HEK293T (cell line): ENCODE measurements around the gene PHF23.
"Not testable (repeated sequence)": the region's sequence is repeated elsewhere in the genome, so short reads cannot be mapped to it uniquely, and the experiment has no call there.

Source experiments
- CTCF ChIA-PET: fragments of 350-600 bp; formaldehyde crosslinking; extraction: SDS; loops from one replicate; lab custom pipeline; 2021; ENCODE audit warnings: antibody characterized with exemption, inconsistent platforms; lab: Yijun Ruan, JAX
- POLR2A ChIA-PET: fragments of 350-600 bp; formaldehyde crosslinking; extraction: SDS; loops from one replicate; lab custom pipeline; 2020; ENCODE audit warnings: antibody characterized with exemption, inconsistent platforms; lab: Yijun Ruan, JAX
- DNase-seq: peaks from one replicate; pipeline ENCODE4 v3.0.0; 2012; ENCODE audit warnings: mixed read lengths; ENCODE audit errors: extremely low spot score
- ARNT ChIP-seq: fragments of 450-650 bp; IDR thresholded peaks from 2 replicates; pipeline ENCODE4 v1.6.1; 2017; ENCODE audit warnings: mild to moderate bottlenecking
- BHLHE40 ChIP-seq: fragments of 450-650 bp; IDR thresholded peaks from 2 replicates; pipeline ENCODE4 v1.6.1; 2016; ENCODE audit warnings: mild to moderate bottlenecking, moderate library complexity, borderline replicate concordance
- CTBP1 ChIP-seq: fragments of 450-650 bp; IDR thresholded peaks from 2 replicates; pipeline ENCODE4 v1.6.1; 2016; ENCODE audit warnings: borderline replicate concordance
- ELF4 ChIP-seq: fragments of 450-650 bp; IDR thresholded peaks from 2 replicates; pipeline ENCODE4 v1.6.1; 2017; ENCODE audit warnings: antibody characterized with exemption
- FOXA1 ChIP-seq: fragments of 450-650 bp; IDR thresholded peaks from 2 replicates; pipeline ENCODE4 v1.6.1; 2016; ENCODE audit warnings: mild to moderate bottlenecking
- FOXK2 ChIP-seq: fragments of 450-650 bp; IDR thresholded peaks from 2 replicates; pipeline ENCODE4 v1.6.1; 2016; ENCODE audit warnings: mild to moderate bottlenecking
- FOXM1 ChIP-seq: fragments of 450-650 bp; IDR thresholded peaks from 2 replicates; pipeline ENCODE4 v1.6.1; 2017; ENCODE audit warnings: mild to moderate bottlenecking, borderline replicate concordance
- HDGF ChIP-seq: fragments of 450-650 bp; IDR thresholded peaks from 2 replicates; pipeline ENCODE4 v1.6.1; 2017; ENCODE audit warnings: antibody characterized with exemption, borderline replicate concordance
- L3MBTL2 ChIP-seq: fragments of 450-650 bp; conservative IDR thresholded peaks from 2 replicates; pipeline ENCODE4 v1.6.1; 2016; ENCODE audit warnings: mild to moderate bottlenecking
- LEF1 ChIP-seq: fragments of 450-650 bp; IDR thresholded peaks from 2 replicates; pipeline ENCODE4 v1.6.1; 2017; ENCODE audit warnings: mild to moderate bottlenecking, borderline replicate concordance
- NFRKB ChIP-seq: fragments of 450-650 bp; IDR thresholded peaks from 2 replicates; pipeline ENCODE4 v1.6.1; 2016; ENCODE audit warnings: mild to moderate bottlenecking, moderate library complexity
- PKNOX1 ChIP-seq: fragments of 450-650 bp; IDR thresholded peaks from 2 replicates; pipeline ENCODE4 v1.6.1; 2016
- SP1 ChIP-seq: fragments of 450-650 bp; IDR thresholded peaks from 2 replicates; pipeline ENCODE4 v1.6.1; 2017
- SUZ12 ChIP-seq: fragments of 450-650 bp; IDR thresholded peaks from 2 replicates; pipeline ENCODE4 v1.6.1; 2016; ENCODE audit warnings: mild to moderate bottlenecking
- TARDBP ChIP-seq: fragments of 450-650 bp; IDR thresholded peaks from 2 replicates; pipeline ENCODE4 v1.6.1; 2016
- ZNF384 ChIP-seq: fragments of 450-650 bp; IDR thresholded peaks from 2 replicates; pipeline ENCODE4 v1.6.1; 2016

PHF23 gene

GRCh38 chr17:7249830-7250229, 10.6 kb upstream of the PHF23 start:
- no peak for DNase-seq
- POLR2A ChIA-PET = interaction anchor here (4.3 kb wide), 1 partner anchor 10 kb away, joined by 52 read pairs; the partner anchor contains the start of genes GABARAP and PHF23
- CTCF ChIA-PET = no interaction called here
- TF ChIP-seq ARNT (no peak), FOXA1 (no peak), ZNF384 (no peak), L3MBTL2 (no peak), SP1 (no peak), SUZ12 (no peak), FOXK2 (no peak), BHLHE40 (no peak), TARDBP (no peak), LEF1 (no peak), ELF4 (no peak), PKNOX1 (no peak), NFRKB (no peak), FOXM1 (no peak), HDGF (no peak)

- DNase-seq = no peak
- ChIA-PET POLR2A (interaction anchor here (4.3 kb wide), 1 partner anchor 9 kb away, joined by 52 read pairs; the partner anchor contains the start of genes GABARAP and PHF23), CTCF (no interaction called here)
- TF ChIP-seq ZNF384 = no peak
- TF ChIP-seq LEF1 = no peak
- no peak for TF ChIP-seq TARDBP
- TF ChIP-seq BHLHE40 = no peak
- TF ChIP-seq FOXK2 = no peak
These were observed 10.0 kb upstream of the PHF23 start for GRCh38 chr17:7249214-7249613.

- DNase-seq = no peak
- ChIA-PET POLR2A (interaction anchor here (4.3 kb wide), 1 partner anchor 9 kb away, joined by 52 read pairs; the partner anchor contains the start of genes GABARAP and PHF23), CTCF (no interaction called here)
- no peak for TF ChIP-seq NFRKB
These were observed 9.5 kb upstream of the PHF23 start for GRCh38 chr17:7248796-7249195.

- TF ChIP-seq LEF1 (no peak), PKNOX1 (no peak), ARNT (no peak), NFRKB (no peak), ELF4 (no peak), L3MBTL2 (no peak), TARDBP (no peak), FOXA1 (no peak), FOXK2 (no peak), ZNF384 (no peak), FOXM1 (no peak), SUZ12 (no peak), SP1 (no peak), CTBP1 (no peak), HDGF (no peak), BHLHE40 (no peak)
- POLR2A ChIA-PET = no interaction called here
- CTCF ChIA-PET = interaction anchor here (1.1 kb wide), 1 partner anchor 11 kb away, joined by 3 read pairs; no protein-coding TSS in a partner anchor
- DNase-seq = no peak
These were observed 7.5 kb upstream of the PHF23 start for GRCh38 chr17:7246779-7247178.

- CTCF ChIA-PET = interaction anchor here (0.6 kb wide), 1 partner anchor 372 kb away, joined by 3 read pairs; no protein-coding TSS in a partner anchor
- POLR2A ChIA-PET = interaction anchor here (1.6 to 2.8 kb wide), 2 partner anchors 9 to 86 kb away, joined by 7 to 11 read pairs; partner anchors contain the start of genes DVL2 and NEURL4
- not testable (repeated sequence) for DNase-seq
These were observed 4.6 kb upstream of the PHF23 start for GRCh38 chr17:7243838-7244237.

- CTCF ChIA-PET = interaction anchor here (0.6 kb wide), 1 partner anchor 372 kb away, joined by 3 read pairs; no protein-coding TSS in a partner anchor
- TF ChIP-seq BHLHE40 (no peak), FOXK2 (no peak)
These were observed 4.1 kb upstream of the PHF23 start for GRCh38 chr17:7243453-7243729.

GRCh38 chr17:7242717-7243452, 3.6 kb upstream of the PHF23 start:
- DNase-seq = peak; percentile 79
- ChIA-PET CTCF (interaction anchor here (0.9 kb wide), 1 partner anchor 22 kb away, joined by 4 read pairs; no protein-coding TSS in a partner anchor), POLR2A (interaction anchor here (1.4 to 9.7 kb wide), 8 partner anchors 7 to 87 kb away, joined by 3 to 166 read pairs (median 8); partner anchors contain the start of genes ACADVL, CTDNEP1, DLG4 and DVL2)

More at GRCh38 chr17:7243453-7243729, 4.1 kb upstream of the PHF23 start:
- DNase-seq = no peak
- POLR2A ChIA-PET = interaction anchor here (1.4 to 9.7 kb wide), 6 partner anchors 7 to 86 kb away, joined by 3 to 166 read pairs (median 9); partner anchors contain the start of genes ACADVL, CTDNEP1, DLG4 and DVL2

More at GRCh38 chr17:7242717-7243452, 3.6 kb upstream of the PHF23 start:
- TF ChIP-seq HDGF = peak; percentile 83; the same call in 1 of the 2 replicates
- TF ChIP-seq FOXM1 = peak; percentile 77; the same call in 1 of the 2 replicates
- peak; percentile 61 for TF ChIP-seq L3MBTL2
- peak; percentile 38; the same call in 1 of the 2 replicates for TF ChIP-seq ELF4
- TF ChIP-seq CTBP1 = peak; percentile 76
- TF ChIP-seq TARDBP = no peak
